NCI-H524 treated with DMSO at 0.1 percent for 48 hours (cell line): ENCODE data around the gene ACTG2.
"Not testable (repeated sequence)": the region's sequence is repeated elsewhere in the genome, so short reads cannot be mapped to it uniquely, and the experiment has no call there.

Experiments used
- DNase-seq: peaks from one replicate; lab custom pipeline; 2025; lab: John Stamatoyannopoulos, UW

Gene ACTG2

GRCh38 chr2:73892631-73893329 is at the start of gene ACTG2:
Gene ACTG2 (plus strand): TSS chr2:73893008. CDS start chr2:73901312, 8,304 bp downstream.
- no peak for DNase-seq

- DNase-seq: no peak
Observed at GRCh38 chr2:73844087-73844486, 48.7 kb upstream of the ACTG2 start.

GRCh38 chr2:73850009-73850408 is 42.8 kb upstream of the ACTG2 start:
- DNase-seq: no peak

GRCh38 chr2:73851274-73851673 is 41.5 kb upstream of the ACTG2 start:
- no peak for DNase-seq

- DNase-seq: no peak
Observed at GRCh38 chr2:73852020-73852419, 40.8 kb upstream of the ACTG2 start.

- DNase-seq: no peak
Observed at GRCh38 chr2:73855526-73855925, 37.3 kb upstream of the ACTG2 start.

- no peak for DNase-seq
Observed at GRCh38 chr2:73856214-73856613, 36.6 kb upstream of the ACTG2 start.

GRCh38 chr2:73859721-73860586 is 32.9 kb upstream of the ACTG2 start:
- DNase-seq: no peak

GRCh38 chr2:73862987-73863386 is 29.8 kb upstream of the ACTG2 start:
- no peak for DNase-seq

GRCh38 chr2:73868204-73868978 is 24.4 kb upstream of the ACTG2 start:
- no peak for DNase-seq

- no peak for DNase-seq
Observed at GRCh38 chr2:73870084-73870483, 22.7 kb upstream of the ACTG2 start.

GRCh38 chr2:73877071-73877802 is 15.6 kb upstream of the ACTG2 start:
- no peak for DNase-seq

GRCh38 chr2:73877984-73878383 is 14.8 kb upstream of the ACTG2 start:
- DNase-seq: not testable (repeated sequence)

- DNase-seq: no peak
Observed at GRCh38 chr2:73885406-73885805, 7.4 kb upstream of the ACTG2 start.

- DNase-seq: no peak
Observed at GRCh38 chr2:73886357-73886756, 6.5 kb upstream of the ACTG2 start.

- DNase-seq: not testable (repeated sequence)
Observed at GRCh38 chr2:73887596-73888353, 5.0 kb upstream of the ACTG2 start.

GRCh38 chr2:73888388-73888787 is 4.4 kb upstream of the ACTG2 start:
- no peak for DNase-seq

- DNase-seq: no peak
Observed at GRCh38 chr2:73889206-73889605, 3.6 kb upstream of the ACTG2 start.

GRCh38 chr2:73890301-73891092 is 2.3 kb upstream of the ACTG2 start:
- no peak for DNase-seq

GRCh38 chr2:73891276-73891901 is 1.4 kb upstream of the ACTG2 start:
- DNase-seq: no peak
